ENCODE results near the gene PLEKHG4. TPM values are rescaled to one million over a fixed set of nuclear protein-coding genes. Genes with fewer than 3 reads are reported as not detected.

PLEKHG4 gene
- total RNA-seq, 1 donor from 2014 or later, result 11.6 TPM

GRCh38 chr16:67244387-67245185 is 34.7 kb upstream of the PLEKHG4 start:
- peak in 1 of 2 donors; percentile 86 for DNase-seq (ENCODE audit: low read depth in 2 of 2)

GRCh38 chr16:67245186-67245585 is 34.1 kb upstream of the PLEKHG4 start:
- no peak for DNase-seq (ENCODE audit: low read depth in 2 of 2)

GRCh38 chr16:67245674-67246080 is 33.7 kb upstream of the PLEKHG4 start:
- no peak for DNase-seq (ENCODE audit: low read depth in 2 of 2)

- peak; percentile 49 to 82 for DNase-seq (ENCODE audit: low read depth in 2 of 2)
Measured at GRCh38 chr16:67246081-67246755, 33.1 kb upstream of the PLEKHG4 start.

DNA sequence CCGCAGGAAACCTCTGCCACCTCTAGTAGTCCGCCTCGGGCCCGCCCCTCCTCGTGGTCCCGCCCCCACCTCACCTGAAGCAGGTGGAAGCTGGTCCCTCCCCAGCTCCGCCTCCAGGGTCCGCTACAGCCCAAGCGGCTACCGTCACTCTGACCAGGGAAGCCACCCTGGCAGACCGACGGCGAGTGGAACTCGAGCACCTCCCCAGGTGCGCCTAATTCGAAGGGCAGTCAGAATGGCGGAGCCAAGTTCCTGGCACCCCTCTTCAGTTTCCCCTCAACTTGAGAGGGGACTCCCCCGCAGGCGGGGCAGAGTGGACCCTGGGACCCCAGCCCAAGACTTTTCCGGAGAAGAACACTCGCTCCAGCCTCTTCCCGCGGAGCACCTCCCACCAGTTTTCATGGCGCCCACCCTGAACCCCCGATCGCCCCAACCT is 32.6 kb upstream of the PLEKHG4 start:
- peak in 1 of 2 donors; percentile 32 for DNase-seq (ENCODE audit: low read depth in 2 of 2)

DNA sequence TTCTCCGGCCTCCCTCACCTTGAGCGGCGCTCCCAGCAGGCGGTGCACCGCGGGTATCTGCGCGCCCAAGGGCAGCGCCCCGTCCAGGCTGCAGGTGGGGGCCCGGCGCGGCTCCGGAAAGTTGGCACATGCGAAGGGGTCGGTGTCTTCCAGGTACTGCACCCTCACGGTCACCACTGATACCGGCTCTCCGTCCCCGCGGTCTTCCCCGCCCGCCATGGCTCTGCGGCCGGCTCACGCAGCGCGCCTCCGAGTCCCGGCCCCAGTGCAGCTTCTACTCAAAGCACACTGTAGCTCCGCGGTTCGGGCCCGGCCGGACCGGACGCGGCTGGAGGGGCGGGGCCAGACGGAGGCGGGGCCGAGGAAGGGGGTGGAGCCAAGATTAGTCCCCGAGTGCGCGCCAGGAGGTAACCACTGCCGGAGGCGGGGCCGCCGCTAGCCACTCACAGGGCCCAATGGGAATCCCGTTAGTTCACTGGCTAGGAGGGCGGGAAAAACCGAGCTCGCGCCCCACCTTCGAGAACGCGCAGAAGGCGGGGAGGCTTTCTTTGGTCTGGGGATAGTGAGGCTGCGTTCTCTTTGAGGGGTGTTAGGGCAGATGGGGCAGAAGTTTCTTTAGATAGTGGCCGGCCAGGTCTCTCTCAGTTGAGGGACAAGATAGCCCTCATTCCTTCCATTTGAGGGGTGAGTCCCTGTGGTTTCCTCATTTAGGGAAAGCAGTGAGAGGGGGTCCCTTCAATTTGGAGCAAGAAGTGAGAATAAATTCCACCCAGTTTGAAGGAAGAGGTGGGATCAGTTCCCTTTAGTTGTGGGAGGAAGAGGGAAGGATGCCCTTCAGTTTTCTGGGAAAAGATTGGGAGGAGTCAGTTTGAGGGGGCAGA is 31.9 kb upstream of the PLEKHG4 start, which contains the start of gene FHOD1:
Gene FHOD1 (minus strand): TSS at position 290 of the 881 bp plus-strand sequence. CDS start 71 bp downstream, at position 219.
- peak in 1 of 2 donors; percentile 94 for DNase-seq (ENCODE audit: low read depth in 2 of 2)

DNA sequence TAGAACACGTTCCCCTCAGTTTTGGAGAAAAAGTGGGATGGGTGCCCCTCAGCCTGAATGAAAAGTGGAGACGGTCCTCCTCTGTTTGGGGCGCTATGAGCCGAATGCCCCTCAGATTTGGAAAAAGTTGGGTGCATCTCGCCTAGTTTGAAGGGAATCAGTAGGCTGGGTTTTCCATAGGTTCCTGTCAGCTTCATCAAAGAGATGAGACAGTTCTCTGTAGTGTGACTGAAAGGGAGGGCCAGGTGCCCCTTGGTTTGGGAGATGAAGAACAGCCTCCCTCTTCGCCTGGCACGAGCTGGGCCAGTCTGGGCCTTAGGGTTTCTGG is 31.3 kb upstream of the PLEKHG4 start:
- no peak for DNase-seq (ENCODE audit: low read depth in 2 of 2)

DNA sequence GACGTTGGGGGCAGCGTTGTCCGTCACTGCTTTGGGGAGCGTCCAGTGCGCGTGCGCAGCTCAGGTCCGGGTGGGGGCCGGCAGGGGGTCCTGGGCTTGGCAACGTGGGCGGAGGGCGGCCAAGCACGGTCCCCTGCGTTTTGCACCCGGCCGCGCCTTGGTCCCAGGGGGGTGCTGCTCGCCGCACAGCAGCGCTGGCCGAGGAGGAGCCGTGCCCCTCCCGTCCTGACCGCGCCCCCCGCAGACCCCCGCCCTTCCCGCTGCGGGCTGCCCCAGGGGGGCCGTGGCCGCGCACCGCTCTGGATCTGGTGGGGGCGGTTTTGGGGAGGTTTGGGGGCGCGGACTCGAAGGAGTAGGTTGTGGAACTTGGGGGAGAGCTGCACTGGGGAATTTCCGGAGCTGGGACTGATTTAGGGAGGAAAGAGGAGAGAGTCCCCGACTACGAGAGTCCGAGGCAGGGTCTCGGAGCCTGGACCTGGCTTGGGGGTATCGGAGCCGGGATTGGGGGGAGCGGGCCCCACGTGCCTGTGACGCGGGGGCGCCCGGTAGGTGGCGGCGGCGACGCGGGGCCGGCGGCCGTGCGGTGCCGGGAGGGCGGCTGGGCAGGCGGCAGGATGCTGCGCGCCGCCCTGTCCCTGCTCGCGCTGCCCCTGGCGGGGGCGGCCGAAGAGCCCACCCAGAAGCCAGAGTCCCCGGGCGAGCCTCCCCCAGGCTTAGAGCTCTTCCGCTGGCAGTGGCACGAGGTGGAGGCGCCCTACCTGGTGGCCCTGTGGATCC is 30.7 kb upstream of the PLEKHG4 start, which contains the start of gene SLC9A5:
Gene SLC9A5 (plus strand): TSS at position 579 of the 777 bp plus-strand sequence. CDS start 36 bp downstream, at position 615.
- DNase-seq (ENCODE audit: low read depth in 2 of 2), result peak in 1 of 2 donors; percentile 49

DNA sequence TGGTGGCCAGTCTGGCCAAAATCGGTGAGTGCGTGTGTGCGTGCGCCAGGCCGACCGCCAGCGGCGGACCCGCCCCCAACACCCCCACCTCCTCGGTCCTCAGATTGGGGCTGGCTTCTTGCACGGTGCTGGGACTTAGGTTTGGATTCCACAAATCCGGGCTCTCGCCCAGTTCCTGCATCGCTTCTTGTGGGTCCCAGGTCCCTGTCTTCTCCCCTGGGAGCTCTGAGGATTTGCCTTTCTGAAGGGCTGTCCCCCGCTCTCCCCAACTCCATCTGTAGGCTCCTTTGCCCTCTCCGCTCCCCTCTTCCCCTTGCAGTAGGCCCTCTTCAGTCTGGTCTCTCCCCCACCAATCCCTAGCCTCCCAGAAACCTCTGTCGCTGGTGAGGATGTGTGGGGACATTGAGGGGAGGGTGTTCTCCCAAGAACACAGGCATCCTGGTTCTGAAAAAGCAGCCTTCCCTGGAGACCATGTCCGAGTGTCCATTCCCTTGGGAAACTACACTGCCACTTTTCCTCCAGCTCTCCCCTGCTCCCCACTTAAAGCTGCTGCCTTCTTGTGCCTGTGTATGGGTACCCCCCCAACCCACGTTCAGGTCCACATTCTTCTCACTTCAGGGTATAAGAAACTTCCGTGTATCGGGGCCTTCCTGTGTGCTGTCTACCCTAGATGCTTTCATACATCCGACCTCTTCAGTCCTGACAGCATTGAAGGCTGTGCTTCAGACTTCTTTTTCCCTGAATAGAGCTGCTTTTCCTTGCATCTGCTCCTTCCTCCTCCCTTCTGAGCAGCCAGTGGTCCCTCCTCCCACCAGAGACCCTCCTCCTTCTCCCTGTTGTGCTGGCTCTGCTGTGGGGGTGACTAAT is 29.9 kb upstream of the PLEKHG4 start:
- DNase-seq (ENCODE audit: low read depth in 2 of 2), result no peak

GRCh38 chr16:67250045-67250327 is 29.3 kb upstream of the PLEKHG4 start:
- no peak for DNase-seq (ENCODE audit: low read depth in 2 of 2)

DNA sequence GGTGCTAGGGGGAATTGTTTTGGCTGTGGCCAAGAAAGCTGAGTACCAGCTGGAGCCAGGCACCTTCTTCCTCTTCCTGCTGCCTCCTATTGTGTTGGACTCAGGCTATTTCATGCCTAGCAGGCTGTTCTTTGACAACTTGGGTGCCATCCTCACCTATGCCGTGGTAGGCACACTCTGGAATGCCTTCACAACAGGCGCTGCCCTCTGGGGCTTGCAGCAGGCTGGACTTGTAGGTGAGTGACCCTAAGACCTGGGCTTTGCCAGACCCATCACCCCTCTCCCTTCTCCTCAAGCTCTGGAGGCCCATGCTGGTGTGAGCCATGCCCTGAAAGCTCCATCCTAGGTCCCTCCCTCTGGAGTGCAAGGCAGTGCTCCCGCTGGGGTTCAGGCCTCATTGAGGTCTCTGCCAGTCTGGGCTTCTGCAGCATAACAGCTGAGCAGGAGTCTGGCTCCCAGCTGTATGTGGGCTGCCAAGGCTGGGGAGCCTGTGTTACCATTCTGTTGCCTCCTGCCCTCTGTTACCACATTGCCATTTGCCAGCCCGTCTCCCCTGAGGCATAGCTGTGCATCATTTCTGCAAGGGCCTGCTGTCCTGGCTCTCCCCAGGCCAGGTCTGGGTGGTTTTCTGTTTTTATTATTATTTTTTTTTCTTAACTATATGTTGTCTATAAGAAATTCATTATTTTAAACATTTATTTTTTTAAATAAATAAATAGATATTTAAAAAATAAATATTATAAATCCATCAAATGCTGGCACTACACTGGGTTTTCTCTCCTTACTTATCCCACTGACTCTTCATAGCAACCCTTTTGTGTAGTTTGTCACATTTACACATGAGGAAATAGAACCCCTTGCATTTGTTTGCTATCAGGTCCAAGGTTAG is 26.5 kb upstream of the PLEKHG4 start:
- DNase-seq (ENCODE audit: low read depth in 2 of 2), result no peak

- no peak for DNase-seq (ENCODE audit: low read depth in 2 of 2)
Measured at GRCh38 chr16:67254801-67255552, 24.4 kb upstream of the PLEKHG4 start.

- DNase-seq (ENCODE audit: low read depth in 2 of 2), result no peak
Measured at GRCh38 chr16:67255553-67256221, 23.6 kb upstream of the PLEKHG4 start.

- no peak for DNase-seq (ENCODE audit: low read depth in 2 of 2)
Measured at GRCh38 chr16:67256701-67257230, 22.6 kb upstream of the PLEKHG4 start.

DNA sequence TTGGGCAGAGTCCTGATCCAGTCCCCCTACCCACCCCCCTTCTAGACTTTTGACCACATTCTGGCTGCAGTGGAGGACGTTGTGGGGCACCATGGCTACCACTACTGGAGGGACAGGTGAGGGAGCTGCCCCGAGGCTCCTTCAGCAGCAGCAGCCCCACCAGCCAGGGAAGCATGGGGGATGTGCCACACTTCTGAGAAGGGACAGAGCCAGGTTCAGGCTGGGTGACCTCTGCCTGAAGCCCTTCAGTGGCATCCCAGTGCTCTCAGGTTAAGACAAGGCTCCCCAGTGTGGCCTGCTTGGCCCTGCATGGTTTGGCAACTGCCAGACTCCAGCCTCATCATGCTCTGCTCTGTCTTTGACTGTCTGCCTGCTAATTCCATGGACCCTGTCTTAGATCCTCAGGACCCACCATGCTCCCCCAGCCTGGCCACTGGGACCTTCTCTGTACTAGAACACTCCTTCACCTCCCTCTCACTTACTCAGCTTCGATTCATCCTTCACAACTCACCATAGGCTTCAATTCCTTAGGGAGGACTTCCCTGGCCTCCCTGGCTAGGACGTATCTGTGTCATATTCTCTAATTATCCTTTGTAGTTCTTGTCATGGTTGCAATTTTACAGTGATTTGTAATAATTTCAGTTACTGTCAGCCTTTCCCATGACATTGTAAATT is 21.7 kb upstream of the PLEKHG4 start:
- no peak for DNase-seq (ENCODE audit: low read depth in 2 of 2)

DNA sequence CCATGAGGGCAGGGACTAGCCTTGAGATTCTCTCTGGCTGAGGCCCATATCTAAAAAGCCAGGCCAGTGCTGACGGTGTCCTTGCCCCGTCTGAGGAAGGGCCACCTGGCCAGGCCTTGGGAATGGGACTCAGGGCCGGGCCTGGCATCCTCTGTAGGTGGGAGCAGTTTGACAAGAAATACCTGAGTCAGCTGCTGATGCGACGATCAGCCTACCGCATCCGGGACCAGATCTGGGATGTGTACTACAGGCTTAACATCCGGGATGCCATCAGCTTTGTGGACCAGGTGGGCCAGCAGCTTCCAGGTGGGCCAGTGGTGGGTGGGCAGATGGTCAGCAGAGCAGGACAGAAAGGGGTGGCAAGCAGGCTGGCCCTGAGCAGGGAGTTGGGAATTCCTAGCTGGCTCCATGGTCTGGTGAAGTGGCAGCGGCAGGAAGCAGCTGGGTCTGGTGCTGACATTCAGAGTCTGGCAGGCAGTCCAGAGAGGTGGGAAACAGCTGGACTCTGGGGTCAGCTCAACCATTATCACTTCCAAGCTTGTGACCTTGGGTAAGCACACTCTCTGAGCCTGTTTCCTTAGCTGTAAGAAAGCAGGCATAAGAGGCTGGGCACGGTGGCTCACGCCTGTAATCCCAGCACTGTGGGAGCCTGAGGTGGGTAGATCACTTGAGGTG is 21.0 kb upstream of the PLEKHG4 start:
- DNase-seq (ENCODE audit: low read depth in 2 of 2), result peak; percentile 77 to 94

Measured in dermis microvascular lymphatic vessel endothelial cell (primary cell).